SK-N-SH (cell line): Measurements from ENCODE around the gene MICAL1.

Experiments
- CTCF ChIP-seq: fragments of 200-600 bp; sonication (generic); IDR thresholded peaks from 2 replicates; pipeline ENCODE4 v1.6.1; 2017; ENCODE audit warnings: antibody characterized with exemption, mild to moderate bottlenecking, moderate library complexity
- MAX ChIP-seq: IDR thresholded peaks from 2 replicates; pipeline ENCODE4 v1.4.0; 2012; ENCODE audit warnings: low read depth
- NRF1 ChIP-seq: IDR thresholded peaks from 2 replicates; pipeline ENCODE4 v1.6.1; 2012; ENCODE audit warnings: low read depth, mild to moderate bottlenecking, low read length
- POLR2AphosphoS5 ChIP-seq: IDR thresholded peaks from 2 replicates; pipeline ENCODE4 v1.6.1; 2012; ENCODE audit warnings: low read depth, low read length
- REST ChIP-seq: IDR thresholded peaks from 2 replicates; pipeline ENCODE4 v1.6.1; 2012; ENCODE audit warnings: mild to moderate bottlenecking, low read depth, low read length, moderate library complexity
- SIN3A ChIP-seq: IDR thresholded peaks from 2 replicates; pipeline ENCODE4 v1.6.1; 2012; ENCODE audit warnings: low read depth, mild to moderate bottlenecking, low read length, moderate library complexity, borderline replicate concordance
- SMC3 ChIP-seq: IDR thresholded peaks from 2 replicates; pipeline ENCODE4 v1.6.1; 2012; ENCODE audit warnings: low read depth, low read length, improper control_type of control experiment
- TAF1 ChIP-seq: IDR thresholded peaks from 2 replicates; pipeline ENCODE4 v1.6.1; 2012; ENCODE audit warnings: low read depth, mild to moderate bottlenecking, low read length, moderate library complexity, borderline replicate concordance
- TEAD4 ChIP-seq: IDR thresholded peaks from 2 replicates; pipeline ENCODE4 v1.4.0; 2012; ENCODE audit warnings: mild to moderate bottlenecking, borderline replicate concordance; ENCODE audit not compliant: insufficient read depth

GRCh38 chr6:109452181-109452580, 3.4 kb downstream of the MICAL1 start:
- TF ChIP-seq REST: no peak
- no peak for TF ChIP-seq CTCF
- no peak for TF ChIP-seq SIN3A
- TF ChIP-seq POLR2AphosphoS5: no peak
- no peak for TF ChIP-seq SMC3
- no peak for TF ChIP-seq NRF1
- no peak for TF ChIP-seq TAF1
- TF ChIP-seq TEAD4: no peak
- TF ChIP-seq MAX: no peak
